ENCODE measurements around the gene KMT2D.
A peak's percentile ranks its signal among the peaks of the same experiment; 100 is the strongest.

DNA sequence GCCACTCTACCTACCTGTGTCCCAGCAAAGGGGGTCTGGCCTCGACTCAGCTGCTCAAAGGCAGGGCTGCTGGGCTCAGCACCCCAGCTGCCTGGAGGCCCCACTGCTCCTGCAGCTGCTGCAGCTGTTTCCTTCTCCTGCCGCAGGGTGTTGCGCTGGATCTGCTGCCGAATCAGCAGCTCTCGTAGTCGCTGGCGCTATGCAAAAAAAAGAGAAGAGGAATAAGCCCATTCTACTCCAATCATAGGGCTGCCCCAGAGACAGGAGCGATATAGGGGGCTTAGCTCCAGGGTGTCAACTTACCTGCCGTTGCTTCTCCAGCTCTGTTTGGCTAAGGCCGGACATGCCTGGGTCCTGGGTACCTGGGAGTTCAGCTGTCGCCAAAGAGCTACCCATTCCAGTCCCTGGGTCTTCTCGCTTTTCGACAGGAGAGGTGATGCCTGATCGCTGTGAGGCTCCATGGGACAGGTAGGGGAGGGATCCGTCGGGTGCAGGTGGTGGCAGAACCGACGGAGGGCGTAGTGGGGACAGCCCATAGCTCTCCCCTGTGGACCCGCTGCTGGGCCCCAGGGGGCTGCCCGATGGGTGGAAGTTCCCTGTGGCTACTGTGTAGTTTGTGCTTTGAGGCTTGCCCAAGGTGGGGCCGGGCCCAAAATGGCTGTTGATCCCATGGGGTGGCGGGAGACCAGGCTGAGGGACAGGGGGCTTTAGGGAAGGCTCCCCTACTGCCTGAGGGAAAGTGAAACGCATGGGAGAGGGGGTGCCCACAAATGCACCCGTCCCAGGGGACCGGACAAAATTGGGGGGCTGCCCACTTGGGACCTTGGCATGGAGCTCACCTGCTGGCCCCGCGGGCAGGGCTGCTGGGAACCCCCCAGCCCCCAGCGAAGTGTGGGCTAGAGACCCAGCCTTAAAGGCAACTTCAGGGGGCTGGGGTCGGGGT is 20.9 kb downstream of the KMT2D start:
- TF ChIP-seq POLR2AphosphoS5 (IDR thresholded peaks at IDR 0.05; ENCODE audit: low read length), result no peak
- no peak for TF ChIP-seq NR2C1 (IDR thresholded peaks at IDR 0.05)
- TF ChIP-seq, protein P1, sequence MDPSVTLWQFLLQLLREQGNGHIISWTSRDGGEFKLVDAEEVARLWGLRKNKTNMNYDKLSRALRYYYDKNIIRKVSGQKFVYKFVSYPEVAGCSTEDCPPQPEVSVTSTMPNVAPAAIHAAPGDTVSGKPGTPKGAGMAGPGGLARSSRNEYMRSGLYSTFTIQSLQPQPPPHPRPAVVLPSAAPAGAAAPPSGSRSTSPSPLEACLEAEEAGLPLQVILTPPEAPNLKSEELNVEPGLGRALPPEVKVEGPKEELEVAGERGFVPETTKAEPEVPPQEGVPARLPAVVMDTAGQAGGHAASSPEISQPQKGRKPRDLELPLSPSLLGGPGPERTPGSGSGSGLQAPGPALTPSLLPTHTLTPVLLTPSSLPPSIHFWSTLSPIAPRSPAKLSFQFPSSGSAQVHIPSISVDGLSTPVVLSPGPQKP (IDR thresholded peaks at IDR 0.05; ENCODE audit: low read depth, low read length), result no peak
- TF ChIP-seq, protein P2, sequence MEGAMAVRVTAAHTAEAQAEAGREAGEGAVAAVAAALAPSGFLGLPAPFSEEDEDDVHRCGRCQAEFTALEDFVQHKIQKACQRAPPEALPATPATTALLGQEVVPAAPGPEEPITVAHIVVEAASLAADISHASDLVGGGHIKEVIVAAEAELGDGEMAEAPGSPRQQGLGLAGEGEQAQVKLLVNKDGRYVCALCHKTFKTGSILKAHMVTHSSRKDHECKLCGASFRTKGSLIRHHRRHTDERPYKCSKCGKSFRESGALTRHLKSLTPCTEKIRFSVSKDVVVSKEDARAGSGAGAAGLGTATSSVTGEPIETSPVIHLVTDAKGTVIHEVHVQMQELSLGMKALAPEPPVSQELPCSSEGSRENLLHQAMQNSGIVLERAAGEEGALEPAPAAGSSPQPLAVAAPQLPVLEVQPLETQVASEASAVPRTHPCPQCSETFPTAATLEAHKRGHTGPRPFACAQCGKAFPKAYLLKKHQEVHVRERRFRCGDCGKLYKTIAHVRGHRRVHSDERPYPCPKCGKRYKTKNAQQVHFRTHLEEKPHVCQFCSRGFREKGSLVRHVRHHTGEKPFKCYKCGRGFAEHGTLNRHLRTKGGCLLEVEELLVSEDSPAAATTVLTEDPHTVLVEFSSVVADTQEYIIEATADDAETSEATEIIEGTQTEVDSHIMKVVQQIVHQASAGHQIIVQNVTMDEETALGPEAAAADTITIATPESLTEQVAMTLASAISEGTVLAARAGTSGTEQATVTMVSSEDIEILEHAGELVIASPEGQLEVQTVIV (IDR thresholded peaks at IDR 0.05; ENCODE audit: borderline replicate concordance, partially characterized antibody), result no peak
- TF ChIP-seq, protein P3, sequence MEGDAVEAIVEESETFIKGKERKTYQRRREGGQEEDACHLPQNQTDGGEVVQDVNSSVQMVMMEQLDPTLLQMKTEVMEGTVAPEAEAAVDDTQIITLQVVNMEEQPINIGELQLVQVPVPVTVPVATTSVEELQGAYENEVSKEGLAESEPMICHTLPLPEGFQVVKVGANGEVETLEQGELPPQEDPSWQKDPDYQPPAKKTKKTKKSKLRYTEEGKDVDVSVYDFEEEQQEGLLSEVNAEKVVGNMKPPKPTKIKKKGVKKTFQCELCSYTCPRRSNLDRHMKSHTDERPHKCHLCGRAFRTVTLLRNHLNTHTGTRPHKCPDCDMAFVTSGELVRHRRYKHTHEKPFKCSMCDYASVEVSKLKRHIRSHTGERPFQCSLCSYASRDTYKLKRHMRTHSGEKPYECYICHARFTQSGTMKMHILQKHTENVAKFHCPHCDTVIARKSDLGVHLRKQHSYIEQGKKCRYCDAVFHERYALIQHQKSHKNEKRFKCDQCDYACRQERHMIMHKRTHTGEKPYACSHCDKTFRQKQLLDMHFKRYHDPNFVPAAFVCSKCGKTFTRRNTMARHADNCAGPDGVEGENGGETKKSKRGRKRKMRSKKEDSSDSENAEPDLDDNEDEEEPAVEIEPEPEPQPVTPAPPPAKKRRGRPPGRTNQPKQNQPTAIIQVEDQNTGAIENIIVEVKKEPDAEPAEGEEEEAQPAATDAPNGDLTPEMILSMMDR (IDR thresholded peaks at IDR 0.05 in 2 of 3, conservative IDR thresholded peaks at IDR 0.05 in 1 of 3; ENCODE audit: control insufficient read depth in 2 of 3, extremely low read depth in 1 of 3, insufficient read depth in 1 of 3, low read depth in 3 of 3, low read length in 3 of 3), result no peak
- TF ChIP-seq MTA3 (IDR thresholded peaks at IDR 0.05; ENCODE audit: borderline replicate concordance, low read length), result no peak
- TF ChIP-seq CREB1 (IDR thresholded peaks at IDR 0.05; ENCODE audit: low read depth), result no peak
- no peak for TF ChIP-seq ZNF384 (IDR thresholded peaks at IDR 0.05; ENCODE audit: borderline replicate concordance, low read depth, low read length)
- TF ChIP-seq TAF1 (IDR thresholded peaks at IDR 0.05; ENCODE audit: borderline replicate concordance, low read depth, low read length), result no peak
- TF ChIP-seq NR2C2 (IDR thresholded peaks at IDR 0.05; ENCODE audit: borderline replicate concordance, control insufficient read depth, insufficient read length, low read depth), result no peak
- TF ChIP-seq POLR2A (IDR thresholded peaks at IDR 0.05; ENCODE audit: low read depth, low read length), result 0 out of 2 replicates have a peak, but pooled peaks have one; percentile 14
- TF ChIP-seq, protein P4, sequence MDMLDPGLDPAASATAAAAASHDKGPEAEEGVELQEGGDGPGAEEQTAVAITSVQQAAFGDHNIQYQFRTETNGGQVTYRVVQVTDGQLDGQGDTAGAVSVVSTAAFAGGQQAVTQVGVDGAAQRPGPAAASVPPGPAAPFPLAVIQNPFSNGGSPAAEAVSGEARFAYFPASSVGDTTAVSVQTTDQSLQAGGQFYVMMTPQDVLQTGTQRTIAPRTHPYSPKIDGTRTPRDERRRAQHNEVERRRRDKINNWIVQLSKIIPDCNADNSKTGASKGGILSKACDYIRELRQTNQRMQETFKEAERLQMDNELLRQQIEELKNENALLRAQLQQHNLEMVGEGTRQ (IDR thresholded peaks at IDR 0.05; ENCODE audit: borderline replicate concordance, low read depth, low read length), result no peak

Measured in GM12878 (cell line).